Ureter (tissue), 1 donor: ENCODE measurements around the gene LTA4H. TPM values are rescaled to one million over a fixed set of nuclear protein-coding genes. Genes with fewer than 3 reads are reported as not detected.

ENCODE experiments used
- DNase-seq: peaks from one replicate; pipeline ENCODE4 v3.0.0-alpha.2; 2020; ENCODE audit warnings: low spot score
- total RNA-seq: library from RNA; stranded (reverse); gene quantifications from one replicate; pipeline ENCODE4 v1.2.4, GENCODE V29; 2023
- donor health status: DM: yes; HTN: yes; CAD: no.

Gene LTA4H
- total RNA-seq, 1 donor from 2014 or later: 64.0 TPM

DNA sequence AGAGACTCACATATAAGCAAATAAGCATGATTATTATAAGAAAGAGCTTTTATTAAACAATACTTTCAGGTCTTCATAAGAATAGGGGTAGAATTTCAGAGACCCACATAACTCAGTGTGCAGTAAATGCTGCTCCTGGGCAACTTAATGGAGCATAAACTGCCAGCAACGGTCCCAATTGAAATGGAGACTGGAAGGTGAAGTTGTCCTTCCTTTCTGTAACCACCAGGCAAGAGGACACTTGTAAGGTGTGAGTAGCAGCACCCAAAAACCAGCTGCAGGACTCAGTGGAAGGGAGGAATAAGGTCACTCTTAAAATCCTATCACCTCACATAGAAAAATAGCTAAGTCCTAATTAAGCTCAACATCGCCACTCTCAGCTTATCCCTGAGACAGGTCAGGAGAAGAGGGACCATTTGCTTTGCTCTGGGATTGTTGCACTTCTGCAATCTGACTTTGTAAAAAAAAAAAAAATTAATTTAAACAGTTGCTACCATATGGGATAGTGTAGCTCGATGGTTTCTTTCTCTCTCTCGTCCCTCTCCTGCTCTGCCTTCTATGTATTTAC is 22.7 kb upstream of the LTA4H start:
- DNase-seq: no peak

DNA sequence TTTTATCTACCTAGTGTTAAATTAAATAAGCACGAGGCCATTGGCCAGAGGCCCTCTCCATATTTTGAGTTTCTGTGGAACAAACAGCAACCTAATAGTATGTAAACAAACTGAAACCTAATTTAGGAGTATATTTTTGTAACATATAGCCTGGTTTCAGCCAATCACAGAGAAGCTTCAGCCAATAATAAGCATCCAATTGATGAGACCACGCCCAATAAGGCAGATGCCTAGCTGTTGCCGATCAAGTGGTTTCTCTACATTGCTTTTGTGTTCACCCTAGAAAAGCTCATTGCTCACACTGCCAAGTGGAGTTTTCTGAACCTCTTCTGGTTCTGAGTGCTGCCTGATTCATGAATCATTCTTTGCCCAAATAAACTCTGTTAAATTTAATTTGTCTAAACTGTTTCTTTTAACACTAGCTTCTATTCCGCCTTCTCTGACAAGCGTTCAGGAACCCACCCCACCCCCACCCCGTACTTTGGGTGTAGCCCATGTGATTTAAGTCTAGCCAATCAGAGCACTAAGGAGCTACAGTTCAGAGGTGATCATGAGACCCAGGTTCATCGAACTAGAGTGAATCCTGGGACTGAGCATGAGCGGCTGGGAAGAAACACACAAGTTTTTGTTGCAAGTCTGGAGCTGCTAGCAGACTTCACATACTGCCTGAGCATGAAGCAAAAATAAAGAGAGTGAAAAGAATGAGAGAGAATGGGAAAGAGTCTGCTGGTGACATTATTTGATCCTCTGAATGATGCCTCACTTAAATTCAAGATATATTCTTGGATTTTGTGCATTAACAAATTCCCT is 21.5 kb upstream of the LTA4H start:
- DNase-seq: no peak

DNA sequence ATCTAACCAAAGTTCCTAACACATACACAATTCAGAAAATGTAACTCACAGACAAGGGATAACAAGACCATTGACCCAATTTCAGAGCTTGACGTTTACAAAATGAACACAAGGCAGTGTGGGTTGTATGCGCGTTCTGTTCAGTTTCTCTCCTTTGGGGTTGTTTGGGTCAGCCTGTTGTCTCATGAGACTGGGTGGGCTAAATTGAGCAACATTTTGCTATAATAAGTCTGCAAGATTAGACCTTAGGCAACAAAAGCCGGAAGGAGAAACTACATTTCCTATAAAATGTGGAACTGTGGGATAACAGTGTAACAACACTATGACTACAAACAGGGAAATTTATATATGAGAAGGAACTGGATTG is 18.8 kb upstream of the LTA4H start:
- DNase-seq: no peak

DNA sequence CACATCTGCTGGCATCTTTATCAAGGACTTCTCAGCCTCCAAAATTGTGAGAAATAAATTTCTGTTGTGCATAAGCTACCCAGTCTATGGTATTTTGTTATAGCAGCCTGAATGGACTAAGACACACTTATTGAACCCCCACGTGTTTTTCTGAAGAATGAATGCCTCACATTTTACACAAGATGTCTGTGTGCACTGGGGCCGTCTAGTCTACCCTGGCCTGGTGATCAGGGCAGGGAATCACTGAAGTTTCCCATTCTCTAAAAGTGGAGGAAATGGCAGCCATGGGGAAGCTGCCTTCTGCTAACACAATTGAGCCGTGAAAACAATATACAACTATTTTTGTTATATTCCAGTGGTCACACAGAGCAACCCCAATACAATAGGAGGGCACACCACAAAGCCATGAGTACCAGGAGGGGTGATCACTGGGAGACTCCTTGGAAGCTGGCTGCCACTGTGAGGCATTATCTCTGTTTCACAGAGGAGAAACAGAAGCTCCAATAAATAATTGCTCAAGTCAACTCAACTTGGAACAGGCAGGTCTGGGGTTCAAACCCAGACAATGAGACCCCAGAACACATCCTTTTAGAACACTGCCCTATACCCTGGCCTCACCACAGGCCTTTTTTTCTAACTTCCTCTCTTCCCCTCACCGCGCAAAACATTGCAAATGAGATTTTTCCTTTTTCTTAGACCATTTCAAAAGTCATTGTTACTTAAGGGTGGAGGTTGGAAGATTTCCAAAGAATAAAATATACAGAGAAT is 18.3 kb upstream of the LTA4H start:
- no peak for DNase-seq

DNA sequence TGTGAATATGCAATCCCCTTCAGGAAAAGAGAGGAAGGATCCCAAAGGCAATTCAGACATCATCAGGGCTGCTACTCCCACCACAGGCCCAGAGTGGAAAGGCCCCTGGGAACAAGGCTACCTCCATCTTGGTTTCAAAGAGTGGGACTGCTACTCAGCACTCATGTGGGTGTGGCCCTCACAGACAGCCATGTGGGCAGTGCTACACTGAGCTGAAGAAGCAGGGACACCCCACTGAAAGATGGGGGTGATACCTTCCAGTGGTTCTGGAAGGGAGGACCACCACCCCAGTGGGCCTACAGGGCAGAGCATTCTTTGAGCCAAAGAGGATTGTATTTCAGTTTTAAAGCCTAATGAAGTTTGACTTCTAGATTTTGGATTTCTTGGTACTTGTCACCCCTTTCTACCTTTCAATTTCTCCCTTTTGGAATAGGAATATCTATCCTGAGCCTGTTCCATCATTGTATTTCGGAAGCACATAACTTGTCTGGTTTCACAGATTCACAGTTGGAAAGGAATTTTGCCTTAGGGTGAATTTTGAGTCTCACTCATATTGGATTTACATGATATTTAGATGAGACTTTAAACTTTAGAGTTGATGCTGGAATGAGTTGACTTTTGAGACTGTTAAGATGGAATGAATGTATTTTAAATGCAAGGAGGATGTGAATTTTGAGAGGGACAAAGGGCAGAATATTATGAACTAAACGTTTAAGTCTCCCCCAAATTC is 16.5 kb upstream of the LTA4H start:
- no peak for DNase-seq

DNA sequence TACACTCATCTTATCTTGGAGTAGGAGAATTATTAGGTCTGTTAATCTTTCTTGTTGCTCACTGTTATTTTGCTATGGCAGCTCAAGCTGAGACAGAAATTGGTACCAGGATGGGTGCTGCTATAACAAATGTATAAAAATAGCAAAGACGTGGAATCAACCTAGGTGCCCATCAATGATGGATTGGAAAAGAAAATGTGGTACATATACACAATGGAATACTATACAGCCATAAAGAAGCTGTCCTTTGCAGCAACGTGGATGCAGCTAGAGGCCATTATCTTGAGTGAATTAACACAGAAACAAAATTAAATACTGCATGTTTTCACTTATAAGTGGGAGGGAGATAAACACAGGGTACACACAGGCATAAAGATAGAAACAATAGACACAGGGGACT is 14.8 kb upstream of the LTA4H start:
- DNase-seq: no peak

DNA sequence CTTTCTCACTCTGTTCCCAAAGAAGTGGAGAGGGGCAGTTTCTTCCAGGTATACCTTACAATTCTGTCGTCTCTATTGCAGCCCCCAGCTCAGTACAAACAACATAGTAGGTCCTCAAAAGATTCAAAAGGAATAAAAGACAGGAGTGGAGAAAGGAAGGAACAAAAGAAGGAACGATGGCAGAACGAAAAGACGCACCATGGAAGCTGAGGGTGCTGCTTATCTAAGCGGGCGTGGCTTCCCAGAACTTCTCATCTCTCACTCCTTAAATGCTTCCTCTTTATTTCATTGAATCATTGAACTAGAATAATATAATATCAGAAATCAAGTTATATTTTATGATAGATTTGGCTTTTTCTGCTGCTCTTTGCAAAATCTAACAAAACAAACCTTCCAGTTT is 13.7 kb upstream of the LTA4H start:
- no peak for DNase-seq

DNA sequence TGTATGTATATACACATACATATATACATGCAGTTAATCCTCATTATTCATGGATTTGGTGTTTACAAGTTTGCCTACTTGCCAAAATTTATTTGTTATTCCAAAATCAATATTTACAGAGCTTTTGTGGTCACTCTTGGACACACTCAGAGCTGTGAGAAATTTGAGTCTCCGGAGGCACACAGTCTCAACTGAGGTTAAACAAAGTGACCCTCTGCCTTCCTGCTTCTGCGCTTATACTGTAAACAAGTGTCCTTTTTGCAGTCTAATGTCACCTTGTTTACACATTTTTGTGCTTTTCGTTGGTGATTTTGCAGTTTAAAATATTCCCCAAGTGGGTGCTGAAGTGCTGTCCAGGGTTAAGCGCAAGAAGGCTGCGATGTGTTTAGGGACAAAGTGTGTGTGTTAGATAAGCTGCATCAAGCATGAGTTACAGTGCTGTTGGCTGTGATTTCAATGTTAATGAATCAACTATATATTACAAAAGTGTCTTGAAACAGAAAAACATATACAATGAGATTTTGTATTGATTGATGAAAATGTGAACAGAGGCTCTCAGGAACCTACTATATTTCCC is 13.1 kb upstream of the LTA4H start:
- no peak for DNase-seq

DNA sequence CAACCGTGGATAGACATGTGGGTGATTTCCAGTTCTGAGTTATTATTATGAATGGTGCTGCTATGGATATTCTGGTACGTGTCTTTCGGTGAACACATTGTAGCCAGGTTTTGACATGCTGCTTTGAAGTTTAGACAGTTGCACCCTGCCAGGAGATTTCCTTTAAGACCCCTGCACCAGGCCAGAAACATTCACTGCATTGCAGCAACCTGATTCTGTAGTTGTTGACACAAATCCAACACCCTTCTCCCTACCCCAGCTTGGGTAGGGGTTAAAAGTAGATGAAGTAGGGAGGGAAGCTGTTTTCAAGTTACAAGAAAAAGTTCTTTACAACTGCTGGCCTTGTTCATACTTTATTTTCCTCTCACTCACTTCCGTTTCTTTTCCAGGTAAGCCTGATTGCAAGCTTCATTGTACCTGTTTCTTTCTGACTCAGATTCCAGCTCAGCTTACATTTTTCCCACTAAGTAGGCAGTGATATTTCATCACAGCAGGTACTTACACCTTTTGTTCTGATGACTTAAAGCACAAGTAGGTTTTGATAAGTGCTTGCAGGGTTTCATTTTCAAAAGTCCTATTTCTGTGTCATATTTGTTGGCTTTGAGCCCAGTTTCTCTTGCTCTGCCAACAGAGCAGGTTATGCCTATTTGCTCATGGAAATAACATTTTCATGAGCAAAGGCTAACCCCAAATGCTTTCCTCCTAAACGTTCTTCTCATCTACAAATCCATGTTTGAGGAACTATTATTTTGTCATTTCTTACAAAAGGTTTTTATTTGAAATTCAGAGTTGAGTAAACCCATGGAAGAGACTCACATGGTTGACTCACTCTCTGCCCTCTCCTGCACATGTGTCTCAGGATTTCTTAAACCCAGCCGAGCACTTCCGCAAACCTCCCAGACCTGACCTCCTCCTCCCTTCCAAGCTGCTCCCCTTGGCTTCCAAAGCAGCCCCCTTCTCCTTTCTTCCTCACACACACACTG is 12.1 kb upstream of the LTA4H start:
- peak; percentile 50 for DNase-seq

DNA sequence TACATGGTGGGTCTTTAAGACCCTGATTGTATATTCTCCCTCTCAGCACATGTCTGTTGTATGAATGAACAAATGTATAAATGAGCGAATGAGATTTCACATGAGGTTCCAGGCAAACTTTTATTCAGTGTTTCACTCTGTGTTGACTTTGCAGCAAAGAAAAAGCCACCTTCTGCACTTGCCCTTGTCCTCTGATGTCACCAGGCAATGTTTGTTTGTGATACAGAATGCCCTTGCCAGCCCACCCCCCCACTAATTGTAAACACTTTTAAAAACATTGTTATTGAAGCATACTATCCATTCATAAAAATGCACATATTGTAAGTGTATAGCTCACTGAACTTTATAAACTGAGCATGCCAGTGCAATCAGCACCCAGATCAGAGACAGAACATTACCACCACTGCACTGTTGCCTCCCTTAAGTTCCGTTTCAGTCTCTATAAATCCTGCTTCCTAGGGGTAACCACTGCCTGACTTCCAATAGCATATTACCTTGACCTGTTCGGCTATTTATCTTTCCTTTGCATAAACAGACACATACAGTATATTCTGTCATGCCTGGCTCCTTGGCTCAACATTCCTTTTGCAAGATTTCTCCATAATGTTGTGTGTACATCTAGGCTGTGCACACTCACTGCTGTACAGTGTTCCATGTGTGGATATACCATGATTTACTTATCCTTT is 11.3 kb upstream of the LTA4H start:
- no peak for DNase-seq

DNA sequence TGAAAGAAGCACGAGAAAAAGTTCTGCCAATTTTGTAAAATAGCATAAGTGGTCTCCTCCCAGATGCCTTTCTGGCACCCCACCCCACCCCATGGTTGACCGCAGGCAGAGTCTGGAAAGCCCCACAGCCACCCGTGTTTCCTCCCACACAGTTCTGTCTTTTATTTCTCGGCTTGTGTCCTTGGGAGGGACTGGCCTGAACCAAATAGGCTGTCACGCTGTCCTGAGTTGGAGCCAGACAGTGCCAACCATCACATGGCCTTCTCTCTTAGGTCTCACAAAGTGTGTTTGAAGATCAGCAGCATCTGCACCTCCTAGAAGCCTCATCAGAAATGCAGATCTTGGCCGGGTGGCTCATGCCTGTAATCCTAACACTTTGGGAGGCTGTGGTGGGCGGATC is 10.2 kb upstream of the LTA4H start:
- DNase-seq: no peak

DNA sequence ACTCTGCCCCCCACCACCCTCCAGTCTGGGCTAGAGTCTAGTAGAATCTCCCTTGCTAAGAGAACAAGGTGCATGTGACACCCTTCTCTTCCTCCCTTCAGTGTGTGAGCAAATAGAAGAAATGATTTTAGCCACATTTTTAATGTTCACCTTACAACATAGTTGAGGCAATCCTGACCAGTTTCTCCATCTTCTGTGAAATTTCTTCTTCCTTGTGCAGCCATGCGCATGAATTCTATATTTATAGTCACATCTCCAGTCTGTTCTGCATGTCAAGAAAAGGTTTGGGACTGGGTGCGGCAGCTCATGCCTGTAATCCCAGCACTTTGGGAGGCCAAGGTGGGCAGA is 9.5 kb upstream of the LTA4H start:
- DNase-seq: no peak

DNA sequence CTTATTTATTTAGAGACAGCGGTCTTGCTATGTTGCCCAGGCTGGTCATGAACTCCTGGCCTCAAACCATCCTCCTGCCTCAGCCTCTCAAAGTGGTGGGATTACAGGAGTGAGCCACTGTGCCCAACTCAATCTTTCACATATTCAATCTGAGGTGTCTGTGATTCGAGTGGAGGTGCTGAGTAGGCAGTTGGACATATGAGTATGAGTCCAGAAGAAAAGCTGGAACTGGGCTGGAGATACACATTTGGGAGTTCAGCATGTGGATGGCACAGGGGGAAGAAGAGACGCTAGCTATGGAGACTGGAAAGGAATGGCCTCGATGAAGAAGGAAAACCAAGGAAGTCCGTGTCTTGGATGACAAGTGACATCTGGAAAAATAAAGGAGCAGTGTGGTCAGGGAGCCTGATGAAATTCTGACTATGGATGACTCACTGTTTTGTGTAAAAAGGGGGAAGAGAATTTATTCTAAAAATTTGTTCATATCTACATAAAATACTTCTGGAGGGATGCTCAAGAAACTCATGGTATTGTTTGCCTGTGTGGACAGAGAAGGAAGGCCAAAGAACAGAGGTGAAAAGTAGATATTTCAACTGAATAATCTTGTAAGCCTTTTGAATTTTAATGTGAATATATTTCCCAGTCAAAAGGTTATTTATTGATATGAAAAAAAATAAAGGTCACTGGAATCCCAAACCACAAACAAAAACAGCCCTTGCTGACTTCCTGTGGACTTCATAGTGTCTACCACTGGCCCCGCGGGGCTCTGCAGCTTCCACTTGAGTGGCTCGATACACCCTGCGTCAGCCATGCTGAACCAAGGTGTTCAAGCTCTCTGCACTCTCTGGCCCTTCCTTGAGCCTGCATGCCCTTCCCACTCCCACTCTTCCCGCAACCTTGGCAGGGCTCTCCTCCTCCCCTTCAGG is 8.9 kb upstream of the LTA4H start:
- no peak for DNase-seq

DNA sequence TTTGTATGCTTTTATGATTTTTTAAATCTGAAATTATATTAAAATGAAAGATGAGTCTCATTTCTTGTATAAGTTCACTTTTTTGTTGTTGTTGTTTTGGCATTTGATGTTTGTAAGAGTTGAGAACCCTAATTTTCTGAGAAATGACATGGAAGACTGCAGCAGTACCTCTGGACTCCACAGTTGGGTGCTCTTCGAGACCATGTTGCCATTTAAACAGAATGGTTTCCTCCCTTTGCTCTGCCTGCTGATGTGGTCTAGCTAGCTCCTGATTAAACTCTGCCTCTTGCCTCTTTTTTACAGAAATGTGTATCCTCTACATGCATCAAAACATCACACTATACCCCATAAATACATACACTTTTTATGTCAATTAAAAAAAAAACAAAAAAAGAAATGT is 5.8 kb upstream of the LTA4H start:
- DNase-seq: no peak

DNA sequence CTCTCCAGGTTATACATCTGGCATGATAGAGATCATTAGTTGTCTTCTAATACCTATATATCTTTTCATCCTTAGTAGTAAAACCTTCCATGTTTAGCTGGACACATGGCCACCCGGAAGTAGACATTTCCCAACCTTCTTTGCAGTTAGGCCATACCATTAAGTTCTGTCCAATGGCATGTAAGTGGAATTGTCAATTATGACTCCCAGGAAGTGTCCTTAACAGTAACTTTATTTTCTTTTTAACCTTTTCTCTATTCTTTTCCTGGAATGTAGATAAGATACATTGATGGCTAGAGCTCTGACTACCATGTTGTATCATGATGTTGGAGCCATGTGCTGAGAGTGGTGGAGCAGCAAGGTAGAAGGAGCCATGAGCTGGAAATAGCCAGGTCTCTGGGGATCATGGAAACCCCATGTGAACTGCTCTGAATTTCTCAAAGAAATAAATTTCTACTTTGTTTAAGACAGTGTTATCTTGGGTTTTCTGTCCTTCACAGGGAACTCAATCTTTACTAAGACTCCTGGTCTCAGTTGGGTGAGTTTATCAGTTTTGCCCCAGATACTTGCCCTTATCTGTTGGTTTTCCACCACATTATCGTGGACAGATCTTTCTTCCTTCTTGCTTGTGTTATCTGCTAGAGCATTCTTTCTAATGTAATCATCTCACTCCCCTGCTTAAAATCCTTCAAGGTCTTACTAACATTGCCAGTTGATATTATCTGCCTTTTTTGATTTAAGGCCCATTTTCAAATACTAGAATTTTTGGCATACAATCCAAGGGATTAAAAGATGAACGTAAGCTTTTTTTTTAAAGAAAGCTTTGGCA is 5.1 kb upstream of the LTA4H start:
- DNase-seq: no peak

DNA sequence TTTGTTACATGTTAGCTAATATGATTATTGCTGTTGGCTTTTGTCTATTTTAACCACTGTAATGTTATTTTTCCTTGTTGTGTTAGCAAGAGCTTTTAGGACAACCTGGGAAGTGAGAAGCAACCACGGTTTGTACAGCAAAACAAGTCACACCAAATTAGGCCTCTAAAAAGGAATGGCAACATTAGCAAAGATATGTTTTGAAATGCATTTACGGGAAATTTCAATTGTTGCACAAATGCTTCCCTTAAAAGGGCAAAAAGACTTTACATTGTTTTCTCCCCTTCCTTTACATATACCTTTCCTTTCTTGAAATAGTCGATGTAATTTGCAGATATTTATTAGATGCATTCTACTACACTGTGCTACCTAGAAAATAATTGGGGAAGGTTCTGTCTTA is 4.1 kb upstream of the LTA4H start:
- no peak for DNase-seq

DNA sequence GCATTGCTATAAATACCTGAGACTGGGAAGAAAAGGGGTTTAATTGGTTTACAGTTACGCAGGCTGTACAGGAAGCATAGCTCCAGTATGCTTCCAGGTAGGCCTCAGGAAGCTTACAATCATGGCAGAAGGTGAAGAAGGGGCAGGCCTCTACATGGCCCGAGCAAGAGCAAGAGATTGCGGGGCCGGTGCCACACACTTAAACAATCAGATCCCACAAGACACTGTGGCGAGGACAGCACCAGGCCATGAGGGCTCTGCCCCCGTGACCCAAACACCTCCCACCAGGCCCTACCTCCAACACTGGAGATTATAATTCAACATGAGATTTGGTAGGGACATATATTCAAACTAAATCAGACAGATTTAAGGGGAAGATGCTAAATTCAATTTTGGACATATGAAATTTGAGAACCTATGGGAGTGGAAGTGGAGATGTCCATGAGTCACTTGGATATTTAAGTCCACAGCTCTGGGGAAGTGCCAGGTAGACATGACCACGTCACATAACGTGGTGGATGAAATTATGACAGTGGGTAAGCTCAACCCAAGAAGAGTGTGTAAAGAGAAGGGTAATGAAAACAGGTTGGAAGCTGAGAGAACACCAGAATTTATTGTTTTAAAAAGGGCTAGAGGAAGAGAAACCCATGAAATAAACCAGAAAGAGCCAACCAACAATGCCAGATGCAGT is 1.5 kb upstream of the LTA4H start:
- no peak for DNase-seq
